Bronchial epithelial cell (primary cell): ENCODE measurements around the gene ZSCAN20. TPM values are rescaled to one million over a fixed set of nuclear protein-coding genes. Genes with fewer than 3 reads are reported as not detected.

Experiments used
- DNase-seq: peaks from one replicate; pipeline ENCODE4 v3.0.0-alpha.2; 2010; ENCODE audit warnings: low read depth
- FAIRE-seq: peaks from 2 replicates; lab custom pipeline; 2011; peaks lifted over from hg19 to GRCh38; lab: Jason Lieb, UNC
- H3K27me3 ChIP-seq: 2 replicates; pipeline ENCODE4 v1.5.1; 2011; ENCODE audit warnings: low read length; ENCODE audit not compliant: control insufficient read depth, insufficient read depth
- H3K36me3 ChIP-seq: 2 replicates; pipeline ENCODE4 v1.5.1; 2011; ENCODE audit warnings: low read length; ENCODE audit not compliant: control insufficient read depth, insufficient read depth
- H3K4me3 ChIP-seq: 2 replicates; pipeline ENCODE4 v1.5.1; 2011; ENCODE audit warnings: mild to moderate bottlenecking, low read depth, low read length, control low read depth
- total RNA-seq: library from RNA; depleted of rRNA; stranded (reverse); fragments of >200 nt; gene quantifications from 2 replicates; pipeline ENCODE4 v1.2.1, GENCODE V29; 2014
- TF ChIP-seq, protein P1 (sequence below): IDR thresholded peaks from 2 replicates; pipeline ENCODE4 v1.5.1; 2011; ENCODE audit warnings: mild to moderate bottlenecking, moderate library complexity, low read length, control low read depth, inconsistent platforms; ENCODE audit not compliant: insufficient read depth, severe bottlenecking

ZSCAN20 gene
- total RNA-seq, 1 donor from 2014 or later = 8.2 TPM

DNA sequence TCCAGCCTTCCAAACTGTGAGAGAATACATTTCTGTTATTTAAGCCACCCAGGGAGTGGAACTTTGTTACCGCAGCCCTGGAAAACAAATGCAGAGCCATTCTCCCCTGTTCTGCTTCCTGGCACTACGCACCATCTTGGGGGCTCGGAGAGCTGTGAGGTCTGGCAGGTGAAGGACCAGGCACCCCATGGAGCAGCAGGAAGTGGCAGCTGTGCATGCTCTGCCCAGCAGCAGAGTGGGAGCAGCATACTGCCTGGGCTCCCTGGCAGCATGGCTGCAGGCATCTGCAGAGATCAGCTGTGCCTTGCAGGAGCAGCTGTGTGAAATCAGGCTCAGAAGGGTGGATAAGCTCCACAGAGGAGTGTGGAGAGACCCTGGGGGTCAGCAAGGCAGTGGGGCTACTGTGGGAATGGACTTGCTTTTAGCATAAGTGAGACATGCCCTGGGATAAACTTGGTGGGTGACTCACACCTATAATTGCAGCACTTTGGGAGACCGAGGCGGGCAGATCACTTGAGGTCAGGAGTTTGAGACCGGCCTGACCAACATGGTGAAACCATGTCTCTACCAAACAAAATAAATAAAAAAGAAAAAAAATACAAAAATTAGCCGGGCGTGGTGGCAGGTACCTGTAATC, 17.7 kb upstream of the ZSCAN20 start:
- Histone ChIP-seq H3K27me3 (no peaks in the 10 kb centered on the region), H3K36me3 (no peaks in the 10 kb centered on the region), H3K4me3 (no peak overlapping the region)
- TF ChIP-seq, protein P1, sequence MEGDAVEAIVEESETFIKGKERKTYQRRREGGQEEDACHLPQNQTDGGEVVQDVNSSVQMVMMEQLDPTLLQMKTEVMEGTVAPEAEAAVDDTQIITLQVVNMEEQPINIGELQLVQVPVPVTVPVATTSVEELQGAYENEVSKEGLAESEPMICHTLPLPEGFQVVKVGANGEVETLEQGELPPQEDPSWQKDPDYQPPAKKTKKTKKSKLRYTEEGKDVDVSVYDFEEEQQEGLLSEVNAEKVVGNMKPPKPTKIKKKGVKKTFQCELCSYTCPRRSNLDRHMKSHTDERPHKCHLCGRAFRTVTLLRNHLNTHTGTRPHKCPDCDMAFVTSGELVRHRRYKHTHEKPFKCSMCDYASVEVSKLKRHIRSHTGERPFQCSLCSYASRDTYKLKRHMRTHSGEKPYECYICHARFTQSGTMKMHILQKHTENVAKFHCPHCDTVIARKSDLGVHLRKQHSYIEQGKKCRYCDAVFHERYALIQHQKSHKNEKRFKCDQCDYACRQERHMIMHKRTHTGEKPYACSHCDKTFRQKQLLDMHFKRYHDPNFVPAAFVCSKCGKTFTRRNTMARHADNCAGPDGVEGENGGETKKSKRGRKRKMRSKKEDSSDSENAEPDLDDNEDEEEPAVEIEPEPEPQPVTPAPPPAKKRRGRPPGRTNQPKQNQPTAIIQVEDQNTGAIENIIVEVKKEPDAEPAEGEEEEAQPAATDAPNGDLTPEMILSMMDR = no peak
- no peak for FAIRE-seq
- no peak for DNase-seq

DNA sequence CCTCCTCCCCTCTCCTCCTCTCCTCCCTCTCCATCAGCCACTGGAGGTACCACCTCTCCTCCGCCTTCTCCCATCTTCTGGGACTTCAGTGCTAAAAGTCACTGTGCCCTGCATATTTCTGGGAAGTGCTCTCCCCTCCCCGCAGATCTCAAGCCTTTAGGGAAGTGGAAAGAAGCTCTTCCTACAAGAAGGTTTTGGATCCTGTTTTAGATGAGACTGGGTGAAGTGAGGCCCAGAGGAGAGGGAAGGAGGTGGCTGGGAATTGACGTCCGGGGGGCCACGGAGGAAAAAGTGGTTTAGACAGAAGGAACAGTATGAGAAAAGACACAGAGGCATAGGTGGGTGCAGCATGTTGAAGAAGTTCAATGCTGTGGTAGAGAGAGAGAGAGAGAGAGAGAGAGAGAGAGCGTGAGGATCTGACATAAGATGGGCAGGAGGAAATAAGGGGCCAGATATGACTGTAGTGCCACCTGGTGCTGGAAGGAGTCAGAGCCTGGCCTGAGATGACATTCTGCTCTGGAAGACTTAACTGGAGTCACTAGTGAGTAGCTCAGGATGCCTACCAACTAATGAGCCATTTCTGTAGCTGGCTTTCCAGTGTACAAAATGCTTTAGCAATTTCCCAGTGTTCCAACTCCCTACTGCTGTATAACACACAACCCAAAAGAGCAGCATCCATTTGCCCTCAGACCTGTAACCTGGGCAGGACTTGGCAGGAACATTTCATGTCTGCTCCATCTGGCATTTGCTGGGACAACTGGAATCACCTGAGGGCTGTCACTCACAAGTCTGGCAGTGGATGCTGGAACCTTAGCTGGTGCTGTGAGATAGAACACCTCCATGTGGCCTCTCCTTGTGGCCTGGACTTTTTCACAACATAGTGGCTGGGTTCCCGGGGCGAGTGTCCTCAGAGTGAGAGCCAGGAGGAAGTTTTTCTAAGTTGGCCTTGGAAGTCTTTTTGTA, 16.6 kb upstream of the ZSCAN20 start:
- DNase-seq = peak; percentile 74
- TF ChIP-seq, protein P1 = peak; percentile 89
- no peaks in the 10 kb centered on the region for H3K27me3 ChIP-seq
- no peaks in the 10 kb centered on the region for H3K36me3 ChIP-seq
- FAIRE-seq = peak; percentile 88
- H3K4me3 ChIP-seq = no peak overlapping the region

DNA sequence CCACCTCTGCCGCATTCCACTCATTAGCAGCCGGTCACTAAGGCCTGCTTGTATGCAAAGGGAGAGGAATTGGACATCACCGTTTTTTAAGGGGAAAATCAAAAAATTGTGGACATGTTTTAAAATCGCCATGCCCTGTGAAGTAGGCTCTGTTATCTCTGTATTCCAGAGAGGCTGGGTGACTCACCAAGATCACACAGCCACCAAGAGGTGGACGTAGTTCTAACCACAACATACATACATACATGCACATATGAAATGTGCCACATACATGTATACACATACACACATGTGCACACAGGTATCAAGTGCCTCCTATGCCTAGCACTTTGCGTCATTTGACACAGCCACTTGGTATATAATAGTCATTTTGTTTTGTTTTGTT, 16.0 kb upstream of the ZSCAN20 start:
- Histone ChIP-seq H3K27me3 (no peaks in the 10 kb centered on the region), H3K36me3 (no peaks in the 10 kb centered on the region), H3K4me3 (no peak overlapping the region)
- DNase-seq (no peak), FAIRE-seq (no peak)
- TF ChIP-seq, protein P1 = no peak

DNA sequence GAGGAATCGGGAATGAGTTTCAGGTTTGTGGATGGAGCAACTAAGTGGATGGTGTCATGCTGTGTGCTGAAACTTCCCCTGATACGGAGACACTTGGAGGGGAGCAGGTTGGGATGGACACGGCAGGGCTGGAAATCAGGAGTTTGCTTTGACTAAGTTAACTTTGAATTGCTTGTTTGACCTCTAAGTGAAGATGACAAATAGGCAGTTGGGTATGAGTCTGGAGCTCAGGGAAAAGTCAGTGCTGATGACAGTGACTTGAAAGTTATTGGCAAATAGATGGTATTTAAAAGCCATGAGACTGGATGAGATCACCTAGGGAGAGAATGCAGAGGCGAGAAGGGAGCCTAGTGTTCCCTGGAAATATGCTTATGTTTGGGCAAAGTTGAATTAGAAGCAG, 12.8 kb upstream of the ZSCAN20 start:
- H3K27me3 ChIP-seq = no peaks in the 10 kb centered on the region
- H3K36me3 ChIP-seq = no peaks in the 10 kb centered on the region
- TF ChIP-seq, protein P1 = no peak
- H3K4me3 ChIP-seq = no peak overlapping the region
- FAIRE-seq (no peak), DNase-seq (peak; percentile 21)

DNA sequence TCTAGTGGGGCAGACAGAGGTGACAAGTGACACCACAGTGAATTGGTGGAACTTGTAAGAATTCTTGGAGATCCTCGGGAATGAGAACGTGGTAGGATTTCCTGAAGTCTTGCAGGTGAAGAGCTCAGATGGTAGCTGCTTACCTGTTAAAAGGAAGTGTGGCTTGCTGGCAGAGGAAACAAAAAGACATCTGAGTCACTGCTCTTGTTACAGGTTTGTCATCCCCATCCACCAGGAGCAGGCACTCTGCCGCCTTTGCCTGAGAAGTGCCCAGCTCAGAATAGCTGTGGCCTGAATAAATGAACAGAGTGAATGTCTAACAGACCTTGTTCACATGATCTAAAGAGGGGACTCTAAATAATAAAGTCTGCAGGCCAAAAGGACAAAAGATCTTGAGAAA, 12.3 kb upstream of the ZSCAN20 start:
- FAIRE-seq (peak; percentile 93), DNase-seq (peak; percentile 77)
- TF ChIP-seq, protein P1 = no peak
- H3K36me3 ChIP-seq = no peaks in the 10 kb centered on the region
- H3K27me3 ChIP-seq = no peaks in the 10 kb centered on the region
- no peak overlapping the region for H3K4me3 ChIP-seq
